ENCODE results near the gene NINL. TPM values are rescaled to one million over a fixed set of nuclear protein-coding genes. Genes with fewer than 3 reads are reported as not detected.

Gene NINL
- total RNA-seq, 1 donor from 2014 or later: 47.0 TPM

DNA sequence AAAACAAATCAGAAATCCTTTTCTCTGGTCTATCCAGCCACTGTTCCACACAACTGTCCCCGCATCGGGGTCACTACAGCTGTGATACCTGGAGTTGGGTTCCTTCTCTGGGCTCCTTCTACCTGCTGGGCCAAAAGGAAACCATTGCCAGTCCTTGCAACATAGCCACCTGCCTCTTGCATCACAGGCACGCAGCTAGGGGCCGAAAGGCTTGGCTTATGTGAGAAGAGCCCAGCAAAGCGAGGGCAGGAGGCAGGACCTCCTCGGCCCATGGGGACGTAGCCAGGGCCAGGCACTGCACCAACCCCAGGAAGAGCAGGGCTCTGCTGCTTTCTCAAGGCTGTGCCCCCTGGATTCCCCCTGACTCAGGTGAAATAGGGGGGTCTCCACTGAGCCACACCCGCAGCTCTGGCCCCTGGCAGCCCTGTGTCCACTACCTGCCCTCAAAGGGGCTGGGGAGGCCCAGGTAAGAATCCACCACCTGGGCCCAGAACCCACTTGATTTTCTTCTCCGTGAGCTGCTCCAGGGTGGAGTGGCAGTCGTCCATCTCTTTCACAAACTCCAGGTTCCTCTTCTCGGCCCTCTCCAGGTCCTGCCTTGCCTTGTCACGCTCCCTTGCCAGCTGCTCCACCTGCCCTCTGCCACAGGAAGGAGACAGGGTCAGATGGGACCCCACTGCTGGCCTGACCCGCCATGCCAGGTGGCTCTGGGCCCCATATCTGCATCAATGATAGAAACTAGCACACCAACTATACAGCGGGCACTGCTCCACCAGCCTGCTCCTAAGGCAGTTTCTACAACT lies 89.0 kb downstream of the NINL start:
- Mint-ChIP-seq H3K27ac (peak overlapping the region; percentile 50), H3K4me1 (ENCODE audit: unreplicated experiment) (no peaks in the 10 kb centered on the region), H3K27me3 (no peaks in the 10 kb centered on the region), H3K36me3 (peaks cover 7% of the 10 kb centered on the region), H3K4me3 (no peak overlapping the region), H3K9me3 (no peaks in the 10 kb centered on the region)
- DNase-seq (ENCODE audit: extremely low spot score, unreplicated experiment): no peak
- TF ChIP-seq, protein P1, sequence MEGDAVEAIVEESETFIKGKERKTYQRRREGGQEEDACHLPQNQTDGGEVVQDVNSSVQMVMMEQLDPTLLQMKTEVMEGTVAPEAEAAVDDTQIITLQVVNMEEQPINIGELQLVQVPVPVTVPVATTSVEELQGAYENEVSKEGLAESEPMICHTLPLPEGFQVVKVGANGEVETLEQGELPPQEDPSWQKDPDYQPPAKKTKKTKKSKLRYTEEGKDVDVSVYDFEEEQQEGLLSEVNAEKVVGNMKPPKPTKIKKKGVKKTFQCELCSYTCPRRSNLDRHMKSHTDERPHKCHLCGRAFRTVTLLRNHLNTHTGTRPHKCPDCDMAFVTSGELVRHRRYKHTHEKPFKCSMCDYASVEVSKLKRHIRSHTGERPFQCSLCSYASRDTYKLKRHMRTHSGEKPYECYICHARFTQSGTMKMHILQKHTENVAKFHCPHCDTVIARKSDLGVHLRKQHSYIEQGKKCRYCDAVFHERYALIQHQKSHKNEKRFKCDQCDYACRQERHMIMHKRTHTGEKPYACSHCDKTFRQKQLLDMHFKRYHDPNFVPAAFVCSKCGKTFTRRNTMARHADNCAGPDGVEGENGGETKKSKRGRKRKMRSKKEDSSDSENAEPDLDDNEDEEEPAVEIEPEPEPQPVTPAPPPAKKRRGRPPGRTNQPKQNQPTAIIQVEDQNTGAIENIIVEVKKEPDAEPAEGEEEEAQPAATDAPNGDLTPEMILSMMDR (conservative IDR thresholded peaks at IDR 0.05): no peak

DNA sequence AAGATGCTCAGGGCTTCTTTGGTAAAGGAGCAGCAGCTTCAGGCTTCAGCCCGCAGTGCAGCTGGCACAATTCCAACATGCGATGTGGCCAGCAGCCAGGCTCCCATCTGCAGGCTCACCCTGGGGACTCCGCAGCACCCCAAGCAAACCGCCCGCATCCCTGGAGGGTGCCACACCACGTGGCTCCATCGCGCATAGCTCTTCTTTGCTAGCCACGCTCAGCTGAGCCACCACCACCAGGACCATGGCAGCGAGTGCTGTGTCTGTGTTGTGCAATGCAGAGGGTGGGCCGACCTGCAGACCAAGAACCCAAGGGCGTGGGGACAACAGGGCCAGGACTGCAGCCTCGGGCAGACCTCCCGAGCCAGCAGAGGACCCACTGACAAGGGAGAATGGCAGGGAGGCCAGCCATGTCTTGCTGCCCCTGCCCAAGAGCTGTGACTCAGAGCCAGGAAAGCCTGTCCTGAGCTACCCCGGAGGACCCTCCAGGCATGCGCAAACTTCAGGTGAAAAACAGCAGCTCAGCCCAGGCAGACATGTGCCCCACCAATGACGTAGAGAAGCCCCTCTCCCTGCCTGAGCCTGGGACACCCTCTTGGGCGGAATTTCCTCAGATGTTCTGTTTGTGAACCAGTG lies 90.0 kb downstream of the NINL start:
- H3K36me3 Mint-ChIP-seq: peaks cover 7% of the 10 kb centered on the region
- no peaks in the 10 kb centered on the region for H3K27me3 Mint-ChIP-seq
- TF ChIP-seq, protein P1 (conservative IDR thresholded peaks at IDR 0.05): no peak
- DNase-seq (ENCODE audit: extremely low spot score, unreplicated experiment): no peak
- no peaks in the 10 kb centered on the region for H3K4me1 Mint-ChIP-seq (ENCODE audit: unreplicated experiment)
- H3K27ac Mint-ChIP-seq: no peak overlapping the region
- H3K4me3 Mint-ChIP-seq: no peak overlapping the region
- H3K9me3 Mint-ChIP-seq: no peaks in the 10 kb centered on the region

DNA sequence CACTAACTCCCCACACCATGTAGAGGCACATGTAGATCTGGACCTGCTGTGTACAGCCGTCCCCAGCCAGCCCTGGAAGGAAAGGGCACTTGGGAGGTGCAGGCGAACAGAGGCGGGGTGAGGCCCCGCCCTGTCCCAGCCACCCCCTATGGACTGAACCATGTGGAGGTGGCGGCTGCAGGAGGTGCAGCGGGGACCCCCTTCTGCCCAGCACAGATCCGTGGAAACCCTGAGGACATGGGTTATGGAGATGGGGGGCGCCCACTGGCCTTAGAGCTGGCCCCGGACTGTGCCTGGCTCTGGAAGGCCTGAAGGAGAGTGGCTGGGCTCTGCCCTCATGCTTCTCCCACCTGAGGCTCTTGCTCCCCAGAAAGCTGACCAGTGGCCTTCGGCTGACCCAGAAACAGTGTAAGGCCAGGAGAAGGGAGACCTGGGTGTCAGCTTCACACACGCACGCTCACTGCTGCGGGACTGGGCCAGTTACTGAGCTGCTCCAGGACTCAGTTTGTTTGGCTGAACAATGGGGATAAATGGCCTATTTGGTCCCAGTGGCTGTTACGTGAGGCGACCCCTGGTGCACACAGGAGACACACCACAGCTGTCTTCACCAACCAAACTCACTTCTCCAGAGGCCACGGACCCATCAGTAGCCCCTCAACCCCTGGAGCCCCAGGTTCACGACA lies 90.7 kb downstream of the NINL start:
- peaks cover 7% of the 10 kb centered on the region for H3K36me3 Mint-ChIP-seq
- no peak overlapping the region for H3K4me3 Mint-ChIP-seq
- H3K4me1 Mint-ChIP-seq (ENCODE audit: unreplicated experiment): no peaks in the 10 kb centered on the region
- peak overlapping the region; percentile 74 for H3K27ac Mint-ChIP-seq
- TF ChIP-seq, protein P1 (conservative IDR thresholded peaks at IDR 0.05): no peak
- no peaks in the 10 kb centered on the region for H3K27me3 Mint-ChIP-seq
- no peaks in the 10 kb centered on the region for H3K9me3 Mint-ChIP-seq
- DNase-seq (ENCODE audit: extremely low spot score, unreplicated experiment): no peak

DNA sequence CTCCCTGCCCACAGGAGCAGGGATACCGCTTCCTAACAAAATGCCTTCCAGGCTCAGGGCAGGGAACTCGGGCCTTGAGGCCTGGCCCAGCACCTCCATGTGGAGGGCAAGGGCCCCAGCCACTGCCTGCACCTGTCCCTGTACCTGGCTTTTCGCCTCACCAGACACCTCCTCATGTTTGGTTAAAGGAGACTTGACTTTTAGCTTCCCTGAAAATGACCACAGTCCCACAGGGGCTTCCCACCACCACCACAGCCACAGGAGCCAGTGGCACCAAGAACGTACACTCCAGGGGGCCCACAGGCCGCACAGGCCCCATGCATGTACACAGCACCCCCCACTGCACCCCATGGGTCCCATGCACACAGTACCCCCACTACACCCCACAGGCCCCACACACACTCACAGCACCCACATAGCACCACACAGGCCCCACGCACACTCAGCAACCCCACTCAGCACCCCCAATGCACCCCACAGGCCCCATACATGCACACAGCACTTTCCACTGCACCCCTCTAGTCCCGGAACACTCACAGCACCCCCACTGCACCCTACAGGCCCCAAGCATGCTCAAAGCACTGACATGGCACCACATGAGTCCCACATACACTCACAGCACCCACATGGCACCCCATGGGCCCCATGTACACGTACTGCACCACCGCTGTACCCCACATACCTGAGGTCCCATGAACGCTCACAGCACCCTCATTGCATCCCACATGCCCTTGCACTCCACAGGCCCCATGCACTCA lies 91.4 kb downstream of the NINL start:
- no peaks in the 10 kb centered on the region for H3K4me1 Mint-ChIP-seq (ENCODE audit: unreplicated experiment)

DNA sequence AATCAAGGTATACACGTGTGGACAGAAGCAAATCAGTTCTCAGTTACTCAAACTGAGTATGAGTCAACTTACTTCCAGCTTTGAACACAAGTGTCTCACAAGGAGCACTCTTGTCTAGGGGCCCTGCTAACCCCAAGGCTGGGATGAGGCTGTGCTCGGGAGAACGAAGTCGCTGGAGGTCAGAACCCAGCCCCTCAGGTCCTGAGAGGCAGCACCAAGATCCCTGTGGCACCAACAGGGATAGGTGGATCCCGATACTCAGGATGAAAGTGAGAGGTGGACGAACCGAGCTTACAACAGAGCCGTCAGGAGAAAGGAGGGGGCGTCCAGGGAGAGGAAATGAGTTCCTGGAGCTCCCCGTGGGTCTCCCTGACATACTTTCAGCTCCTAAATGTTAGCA lies 92.2 kb downstream of the NINL start:
- Mint-ChIP-seq H3K27me3 (no peaks in the 10 kb centered on the region), H3K9me3 (no peaks in the 10 kb centered on the region), H3K4me1 (ENCODE audit: unreplicated experiment) (no peaks in the 10 kb centered on the region), H3K27ac (no peak overlapping the region), H3K4me3 (no peak overlapping the region), H3K36me3 (peaks cover 7% of the 10 kb centered on the region)
- no peak for DNase-seq (ENCODE audit: extremely low spot score, unreplicated experiment)
- TF ChIP-seq, protein P1 (conservative IDR thresholded peaks at IDR 0.05): no peak

More for the DNA sequence above, 91.4 kb downstream of the NINL start:
- Mint-ChIP-seq H3K4me3 (no peak overlapping the region), H3K9me3 (no peaks in the 10 kb centered on the region), H3K27me3 (no peaks in the 10 kb centered on the region), H3K36me3 (peaks cover 7% of the 10 kb centered on the region), H3K27ac (peak overlapping the region; percentile 74)
- DNase-seq (ENCODE audit: extremely low spot score, unreplicated experiment): no peak
- TF ChIP-seq, protein P1 (conservative IDR thresholded peaks at IDR 0.05): no peak
